Bronchial epithelial cell (primary cell): Measurements from ENCODE around the gene TMC5. TPM values are rescaled to one million over a fixed set of nuclear protein-coding genes. Genes with fewer than 3 reads are reported as not detected.

Source experiments
- DNase-seq: peaks from one replicate; pipeline ENCODE4 v3.0.0-alpha.2; 2010; ENCODE audit warnings: low read depth
- FAIRE-seq: peaks from 2 replicates; lab custom pipeline; 2011; peaks lifted over from hg19 to GRCh38; lab: Jason Lieb, UNC
- H3K27me3 ChIP-seq: 2 replicates; pipeline ENCODE4 v1.5.1; 2011; ENCODE audit warnings: low read length; ENCODE audit not compliant: control insufficient read depth, insufficient read depth
- H3K36me3 ChIP-seq: 2 replicates; pipeline ENCODE4 v1.5.1; 2011; ENCODE audit warnings: low read length; ENCODE audit not compliant: control insufficient read depth, insufficient read depth
- H3K4me3 ChIP-seq: 2 replicates; pipeline ENCODE4 v1.5.1; 2011; ENCODE audit warnings: mild to moderate bottlenecking, low read depth, low read length, control low read depth
- CTCF ChIP-seq: IDR thresholded peaks from 2 replicates; pipeline ENCODE4 v1.5.1; 2011; ENCODE audit warnings: mild to moderate bottlenecking, moderate library complexity, low read length, control low read depth, inconsistent platforms; ENCODE audit not compliant: insufficient read depth, severe bottlenecking
- total RNA-seq: library from RNA; depleted of rRNA; stranded (reverse); fragments of >200 nt; gene quantifications from 2 replicates; pipeline ENCODE4 v1.2.1, GENCODE V29; 2014

Gene TMC5
- total RNA-seq, 1 donor from 2014 or later: 0.26 TPM

- FAIRE-seq (no peak), DNase-seq (no peak)
- H3K36me3 ChIP-seq: no peaks in the 10 kb centered on the region
- H3K27me3 ChIP-seq: no peaks in the 10 kb centered on the region
- no peak for TF ChIP-seq CTCF
- H3K4me3 ChIP-seq: no peak overlapping the region
Measured at GRCh38 chr16:19379838-19380237, 37.8 kb upstream of the TMC5 start.

- no peak overlapping the region for H3K4me3 ChIP-seq
- DNase-seq (no peak), FAIRE-seq (no peak)
- TF ChIP-seq CTCF: no peak
- H3K36me3 ChIP-seq: no peaks in the 10 kb centered on the region
- no peaks in the 10 kb centered on the region for H3K27me3 ChIP-seq
Measured at GRCh38 chr16:19380328-19380727, 37.4 kb upstream of the TMC5 start.

GRCh38 chr16:19382084-19382801 lies 35.4 kb upstream of the TMC5 start:
- DNase-seq: no peak
- FAIRE-seq: no peak
- no peaks in the 10 kb centered on the region for H3K27me3 ChIP-seq
- no peak for TF ChIP-seq CTCF
- no peak overlapping the region for H3K4me3 ChIP-seq
- no peaks in the 10 kb centered on the region for H3K36me3 ChIP-seq

GRCh38 chr16:19382887-19383816 lies 34.5 kb upstream of the TMC5 start:
- no peaks in the 10 kb centered on the region for H3K27me3 ChIP-seq
- FAIRE-seq: no peak
- H3K4me3 ChIP-seq: no peak overlapping the region
- TF ChIP-seq CTCF: no peak
- DNase-seq: no peak
- H3K36me3 ChIP-seq: no peaks in the 10 kb centered on the region

GRCh38 chr16:19384656-19385055 lies 33.0 kb upstream of the TMC5 start:
- FAIRE-seq: no peak
- Histone ChIP-seq H3K4me3 (no peak overlapping the region), H3K27me3 (no peaks in the 10 kb centered on the region), H3K36me3 (no peaks in the 10 kb centered on the region)
- TF ChIP-seq CTCF: no peak
- DNase-seq: peak; percentile 77
